Stimulated activated CD8-positive, alpha-beta memory T cell treated with anti-CD3 and anti-CD28 coated beads, Interleukin-4, amount 100 ng/mL, for 4 hours (primary cell): ENCODE data around the gene ITPKB.
A peak's percentile ranks its signal among the peaks of the same experiment; 100 is the strongest.

Experiments used
- DNase-seq, 2 donors: peaks; one replicate each; pipeline ENCODE4 v3.0.0-alpha.2; 2020; ENCODE audit warnings: low read depth in 2 of 2, low spot score in 1 of 2

ITPKB gene

DNA sequence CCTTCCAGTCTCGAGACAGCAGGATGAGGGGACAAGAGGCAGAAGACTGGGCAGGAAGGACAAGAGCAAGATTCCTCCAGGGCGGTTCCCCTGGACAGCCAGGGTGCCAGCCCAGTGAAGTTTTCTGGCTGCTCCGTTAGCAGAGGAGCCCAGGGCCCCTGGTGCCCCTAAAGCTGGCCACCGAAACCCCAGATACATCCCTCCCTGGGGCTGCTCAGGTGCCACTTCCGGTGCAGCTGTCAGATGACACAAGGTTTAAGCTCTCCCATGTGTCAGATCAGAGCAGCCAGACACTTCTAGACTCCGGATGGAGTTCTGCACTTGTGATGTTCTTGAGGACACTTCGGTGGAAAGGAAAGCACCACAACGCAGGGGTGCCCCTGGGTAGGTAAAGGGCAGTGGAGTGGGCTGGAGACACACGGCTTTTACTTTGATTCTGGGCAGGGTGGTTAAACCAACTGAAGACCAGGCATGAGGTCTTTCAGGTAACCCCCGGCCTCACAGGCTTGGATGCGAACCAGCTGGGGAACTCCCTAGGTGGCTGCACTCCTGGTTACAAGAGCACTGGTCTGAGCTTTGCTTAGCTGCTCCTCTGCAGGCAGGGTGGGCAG, 85.7 kb downstream of the ITPKB start:
- DNase-seq, result peak in 1 of 2 donors; percentile 44

DNA sequence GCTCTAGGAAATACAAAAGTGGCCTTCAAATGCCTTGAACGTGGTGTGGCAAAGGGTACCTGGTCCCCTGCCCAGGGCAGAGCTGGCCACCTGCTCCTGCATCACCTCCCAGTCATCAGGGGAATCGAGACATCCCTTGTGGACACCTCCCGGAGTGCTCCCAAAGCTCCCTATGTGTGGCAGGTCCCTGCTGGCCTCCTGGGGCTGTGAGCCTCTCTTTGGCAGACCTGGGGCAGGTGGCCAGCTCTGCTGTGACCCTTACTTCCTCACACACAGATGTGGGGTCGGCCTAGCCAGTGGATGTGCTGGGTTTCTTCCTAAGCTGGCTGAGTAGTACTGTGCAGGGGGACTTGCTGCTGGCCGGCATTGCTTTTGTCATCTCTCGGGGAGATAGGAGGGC, 86.5 kb downstream of the ITPKB start:
- DNase-seq, result no peak

GRCh38 chr1:226651732-226652105, 87.4 kb downstream of the ITPKB start:
- no peak for DNase-seq

- no peak for DNase-seq
Measured at GRCh38 chr1:226651041-226651731, 87.9 kb downstream of the ITPKB start.

- DNase-seq, result no peak
Measured at GRCh38 chr1:226650236-226650841, 88.7 kb downstream of the ITPKB start.

DNA sequence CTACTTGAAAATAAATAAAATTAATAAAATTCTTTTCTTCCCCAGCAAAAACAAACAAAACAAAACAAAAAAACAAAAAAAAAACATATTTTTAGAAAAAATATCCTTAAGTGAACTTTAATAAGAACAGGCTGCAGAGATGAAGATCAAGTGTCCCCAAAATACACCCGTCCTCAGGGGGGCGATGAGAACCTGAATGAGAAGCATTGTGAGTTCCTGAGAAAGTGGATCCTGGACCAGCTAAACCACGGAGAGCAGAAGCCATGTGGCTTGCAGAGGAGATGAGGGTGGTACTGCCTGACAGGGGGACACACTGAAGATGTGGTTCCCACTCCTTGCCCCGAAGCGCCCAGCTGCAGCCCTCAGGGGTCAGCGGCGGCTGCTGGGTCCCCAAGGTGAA, 89.3 kb downstream of the ITPKB start:
- DNase-seq, result no peak

GRCh38 chr1:226649244-226649643, 89.8 kb downstream of the ITPKB start:
- DNase-seq, result no peak

GRCh38 chr1:226648421-226648820, 90.7 kb downstream of the ITPKB start:
- DNase-seq, result no peak

- no peak for DNase-seq
Measured at GRCh38 chr1:226647719-226648118, 91.4 kb downstream of the ITPKB start.

DNA sequence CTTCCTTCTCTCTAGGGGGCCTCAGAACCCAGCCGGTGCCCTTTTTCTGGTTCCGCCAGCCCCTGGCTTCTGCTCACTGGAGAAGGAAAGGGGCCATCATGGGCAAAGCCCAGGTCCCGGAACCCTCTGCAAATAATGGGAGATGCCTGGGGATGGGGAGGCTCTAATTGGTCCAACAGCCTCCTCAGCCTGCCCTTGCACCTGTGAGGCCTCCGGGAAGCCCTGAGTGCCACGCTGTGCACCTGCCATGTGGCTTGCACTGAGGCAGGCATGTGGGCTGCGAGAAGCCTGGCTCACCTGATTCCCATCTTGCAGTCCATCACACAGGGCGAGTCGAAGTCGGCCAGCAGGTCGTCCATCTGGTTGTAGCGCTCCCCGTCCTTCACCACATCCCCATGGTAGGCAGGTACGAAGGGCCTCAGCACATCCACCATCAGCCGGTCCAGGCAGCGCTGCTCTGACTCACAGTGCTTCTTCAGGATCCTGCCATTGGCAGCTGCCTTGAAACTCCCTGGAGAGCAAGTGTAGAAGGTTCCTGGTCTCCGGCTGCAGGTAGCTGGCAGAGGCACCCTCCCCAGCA, 92.1 kb downstream of the ITPKB start:
- DNase-seq, result no peak

GRCh38 chr1:226646026-226646869, 92.8 kb downstream of the ITPKB start:
- DNase-seq, result no peak

GRCh38 chr1:226645279-226645976, 93.7 kb downstream of the ITPKB start:
- DNase-seq, result no peak

DNA sequence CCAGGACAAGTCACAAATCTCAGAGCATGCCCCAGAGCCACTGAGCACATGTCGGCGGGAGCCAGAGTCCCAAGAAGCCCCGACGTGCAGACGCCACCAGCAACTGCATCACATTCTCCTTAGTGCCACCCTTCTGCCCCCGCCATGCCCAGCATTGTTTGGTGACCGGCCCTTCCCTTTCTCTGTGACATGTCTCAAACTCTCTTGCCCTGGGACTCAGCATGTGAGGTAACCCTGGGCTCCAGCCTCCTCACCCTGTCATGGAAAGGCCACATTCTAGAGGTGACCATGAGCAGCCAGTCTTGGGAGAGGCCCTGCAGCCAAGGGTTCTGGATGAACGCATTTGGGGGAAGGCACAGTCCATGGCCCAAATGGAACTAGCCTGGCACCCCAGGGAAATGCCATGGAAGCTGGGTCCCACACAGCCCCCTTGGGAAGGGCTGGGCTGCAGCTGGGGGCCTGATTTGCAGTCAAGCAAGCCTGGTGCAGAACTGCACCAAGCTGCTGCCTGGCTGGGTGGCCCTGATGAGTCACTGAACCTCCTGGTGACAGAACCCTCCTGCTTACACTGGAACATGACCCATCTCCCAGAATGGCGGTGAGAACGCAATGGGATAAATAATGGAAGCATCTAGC, 94.4 kb downstream of the ITPKB start:
- no peak for DNase-seq

- DNase-seq, result no peak
Measured at GRCh38 chr1:226643611-226644540, 95.2 kb downstream of the ITPKB start.

- peak; percentile 43 to 71 for DNase-seq
Measured at GRCh38 chr1:226643177-226643576, 95.9 kb downstream of the ITPKB start.

GRCh38 chr1:226642421-226642820, 96.7 kb downstream of the ITPKB start:
- no peak for DNase-seq

- DNase-seq, result no peak
Measured at GRCh38 chr1:226641671-226642231, 97.3 kb downstream of the ITPKB start.

DNA sequence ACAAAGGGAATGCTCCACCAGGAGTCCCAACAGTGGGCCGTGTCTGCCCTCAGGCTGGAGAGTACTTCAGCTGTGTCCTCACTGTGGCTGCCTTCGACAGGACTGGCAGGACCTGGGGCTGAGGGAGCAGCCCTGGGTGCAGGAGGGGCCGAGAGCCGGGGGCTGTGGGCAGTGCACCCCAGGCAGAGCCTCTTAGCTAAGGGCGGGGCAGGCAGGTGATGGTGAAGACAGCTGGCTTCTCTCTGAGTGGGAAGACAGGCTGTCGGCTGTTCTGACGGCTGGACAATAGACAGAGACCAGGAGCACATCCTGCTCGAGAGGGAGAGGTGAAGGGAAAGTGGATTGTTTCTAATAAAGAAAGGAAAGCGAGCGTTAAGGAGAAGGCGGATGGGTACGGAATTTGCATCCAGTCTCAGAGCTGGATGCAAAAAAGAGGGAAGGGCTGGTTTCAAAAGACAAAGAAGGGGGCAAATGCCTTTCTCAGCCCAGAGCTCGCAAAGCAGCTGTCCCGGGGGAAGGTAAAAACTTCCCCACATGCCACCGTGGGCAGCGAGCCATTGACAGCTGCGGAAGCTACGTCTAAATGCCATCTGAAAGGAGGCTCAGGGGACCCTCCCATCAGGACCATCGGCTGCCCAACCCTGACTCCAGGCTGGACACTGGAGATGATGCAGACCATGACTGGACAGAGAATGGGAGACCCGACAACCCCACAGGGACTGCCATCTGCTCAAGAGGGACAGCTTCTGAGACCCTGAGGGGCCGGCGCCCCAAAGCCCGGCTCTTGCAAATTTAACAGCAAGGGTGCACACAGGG, 98.6 kb downstream of the ITPKB start:
- DNase-seq, result no peak
